NAMALWA (cell line): ENCODE data around the gene SLC39A10.

Source experiments
- DNase-seq: peaks from one replicate; pipeline ENCODE4 v3.0.0-alpha.2; 2015; ENCODE audit warnings: low spot score

SLC39A10 gene

DNA sequence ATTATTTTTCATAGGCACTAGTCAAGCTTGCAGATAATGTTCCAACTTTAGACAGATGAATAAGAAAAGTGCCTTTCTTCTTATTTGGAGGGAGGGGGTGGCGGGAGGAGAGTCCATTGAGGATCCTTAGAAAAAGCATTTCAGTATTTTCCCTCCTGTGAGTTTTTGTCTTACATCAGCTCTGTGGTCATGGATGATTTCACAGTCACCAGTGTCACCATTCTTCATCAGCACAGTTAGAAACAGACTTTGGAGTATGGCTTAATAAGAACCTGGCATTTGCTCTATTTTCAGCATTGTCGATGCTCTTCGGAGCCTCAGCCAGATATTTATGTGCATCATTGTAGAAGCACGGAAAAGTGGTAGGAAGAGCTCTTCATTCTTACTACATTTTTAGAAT, 70.1 kb downstream of the SLC39A10 start:
- DNase-seq = no peak

DNA sequence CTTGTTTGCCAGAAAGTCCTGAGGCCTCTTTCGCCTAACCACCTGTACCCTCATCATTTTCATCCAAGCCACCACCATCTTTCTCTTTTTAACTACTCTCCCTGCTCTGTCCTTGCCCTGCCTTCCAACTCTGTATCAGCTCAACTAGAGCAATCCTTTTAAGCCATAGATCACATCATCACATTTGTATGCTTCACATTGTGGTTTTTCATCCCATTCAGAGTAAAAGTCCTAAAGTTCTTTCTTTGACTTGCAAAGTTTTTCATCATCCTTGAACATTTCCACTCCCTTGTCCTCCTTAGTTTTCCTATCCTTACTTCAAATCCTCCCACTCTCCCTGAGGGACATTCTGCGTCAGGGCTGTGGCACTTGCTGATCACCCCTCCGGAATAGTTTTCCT, 73.9 kb downstream of the SLC39A10 start:
- DNase-seq = no peak

DNA sequence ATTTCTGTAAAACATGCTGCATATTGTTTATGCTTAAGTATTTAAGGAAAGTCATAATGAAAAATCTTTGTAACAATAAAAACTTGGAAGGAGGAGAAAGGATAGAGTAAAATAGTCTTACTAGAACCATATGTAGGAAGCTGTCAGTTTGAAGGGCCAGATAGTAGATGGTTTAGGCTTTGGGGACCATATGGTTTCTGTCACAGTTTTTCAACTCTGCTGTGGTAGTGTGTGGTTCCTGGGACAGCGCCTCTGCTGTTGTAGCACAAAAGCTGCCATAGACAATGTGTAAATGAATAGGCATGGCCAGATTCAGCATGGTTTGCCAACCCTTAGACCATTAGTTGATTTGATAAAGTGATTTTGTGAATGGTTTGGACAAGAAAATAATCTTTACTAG, 75.5 kb downstream of the SLC39A10 start:
- DNase-seq = no peak

DNA sequence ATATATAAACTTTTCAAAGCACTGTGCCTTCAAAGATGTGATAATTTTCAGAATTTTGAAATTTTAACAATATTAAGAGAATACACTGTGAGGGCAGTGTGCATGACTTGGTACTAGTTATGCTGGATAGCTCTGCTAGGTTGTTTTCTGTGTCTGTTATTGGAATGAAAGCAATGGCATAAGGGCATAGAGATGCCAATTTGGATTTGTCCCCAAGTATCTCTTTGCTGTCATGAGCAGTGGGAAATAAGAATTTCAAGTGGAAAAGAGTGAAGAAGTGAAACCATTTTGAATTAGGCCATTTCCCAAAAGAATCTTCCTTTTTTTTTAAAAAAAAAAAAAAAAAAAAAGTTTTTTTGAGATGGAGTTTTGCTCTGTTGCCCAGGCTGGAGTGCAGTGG, 76.8 kb downstream of the SLC39A10 start:
- no peak for DNase-seq

DNA sequence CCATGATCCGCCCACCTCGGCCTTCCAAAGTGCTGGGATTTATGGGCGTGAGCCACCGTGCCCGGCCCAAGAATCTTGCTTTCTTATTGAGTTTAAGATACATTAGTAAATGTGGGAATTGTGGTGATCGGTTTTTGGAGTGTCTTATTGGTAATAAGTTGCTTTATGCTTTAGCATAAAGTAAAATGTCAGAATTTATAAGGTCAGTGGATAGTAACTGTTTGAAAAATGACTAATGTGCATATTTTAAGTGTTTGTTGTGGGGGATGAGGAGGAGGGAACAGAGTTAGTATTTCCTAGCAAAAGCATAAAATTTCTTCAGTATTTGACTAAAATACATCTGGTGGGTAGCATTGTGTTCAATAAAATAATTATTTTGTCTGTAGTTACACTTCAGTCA, 77.4 kb downstream of the SLC39A10 start:
- no peak for DNase-seq

DNA sequence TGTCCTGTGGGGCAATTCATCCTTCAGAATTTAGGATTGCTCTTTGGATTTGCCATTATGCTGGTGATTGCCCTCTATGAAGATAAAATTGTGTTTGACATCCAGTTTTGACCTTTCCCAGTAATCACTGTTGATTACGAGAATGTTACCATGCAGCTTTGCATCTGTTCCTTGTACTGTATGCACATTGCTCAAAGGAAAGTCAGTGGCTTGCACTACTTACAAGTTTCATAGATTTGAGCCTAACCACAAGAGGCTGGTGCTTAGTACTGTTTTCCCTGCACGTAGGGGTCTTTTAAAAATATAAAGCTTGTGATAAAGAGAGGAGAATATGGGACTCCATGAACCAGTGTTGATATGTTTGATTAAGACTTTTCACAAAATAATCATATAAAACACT, 77.9 kb downstream of the SLC39A10 start:
- DNase-seq = no peak

DNA sequence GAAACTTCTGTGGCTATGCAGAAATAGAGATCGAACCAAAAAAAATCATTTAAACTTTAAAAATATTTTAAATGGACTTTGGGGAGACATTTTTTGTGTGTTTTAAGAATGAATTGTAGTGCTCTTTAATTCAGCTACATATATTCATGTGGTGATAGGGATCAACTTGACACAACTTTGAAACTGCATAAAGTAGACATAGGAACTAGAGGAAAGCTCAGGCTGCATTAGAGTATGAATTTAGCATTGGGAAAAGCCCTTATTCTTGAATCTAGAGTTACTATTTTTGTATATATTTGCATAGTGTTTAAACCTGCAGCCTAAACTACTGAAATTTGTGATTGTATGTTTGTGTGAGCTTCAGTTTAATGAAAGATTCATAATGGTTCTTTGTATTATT, 78.3 kb downstream of the SLC39A10 start:
- DNase-seq = no peak

DNA sequence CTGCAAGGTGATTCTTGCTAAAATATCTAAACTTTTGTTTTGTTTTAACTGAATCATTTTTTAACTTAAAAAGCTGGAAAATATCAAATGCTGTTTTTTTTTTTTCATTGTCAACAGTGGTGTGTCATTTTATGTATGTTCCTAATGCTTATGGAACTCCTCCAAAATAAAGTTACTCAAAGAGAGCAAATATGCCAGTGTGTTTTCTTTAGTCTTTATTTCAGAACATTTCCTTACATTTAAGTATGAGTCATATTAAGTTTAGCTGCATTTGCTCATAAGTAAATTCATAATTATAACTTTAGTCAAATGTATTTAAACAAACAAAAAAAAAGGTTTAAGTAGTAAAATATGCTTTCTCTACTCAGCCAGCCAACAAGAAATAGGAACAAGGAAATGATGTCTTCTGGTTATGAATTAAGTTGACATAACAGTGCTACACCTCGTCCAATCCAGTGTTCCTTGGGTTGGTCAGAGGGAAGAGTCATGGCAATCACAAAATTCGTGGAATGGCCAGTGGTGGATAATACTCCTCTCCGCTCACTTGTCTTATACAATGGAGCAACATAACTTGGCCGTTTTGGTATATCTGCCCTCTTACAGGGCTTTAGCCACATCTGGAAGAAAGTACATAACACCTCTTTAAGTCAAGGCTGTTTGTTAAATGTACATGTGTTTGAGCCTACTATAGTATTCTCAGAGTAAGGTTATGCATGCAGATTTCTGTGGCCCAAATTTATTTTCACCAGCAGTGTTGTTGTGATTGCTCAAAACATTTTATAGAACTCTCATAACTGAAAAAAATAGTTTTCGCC, 80.7 kb downstream of the SLC39A10 start:
- no peak for DNase-seq

DNA sequence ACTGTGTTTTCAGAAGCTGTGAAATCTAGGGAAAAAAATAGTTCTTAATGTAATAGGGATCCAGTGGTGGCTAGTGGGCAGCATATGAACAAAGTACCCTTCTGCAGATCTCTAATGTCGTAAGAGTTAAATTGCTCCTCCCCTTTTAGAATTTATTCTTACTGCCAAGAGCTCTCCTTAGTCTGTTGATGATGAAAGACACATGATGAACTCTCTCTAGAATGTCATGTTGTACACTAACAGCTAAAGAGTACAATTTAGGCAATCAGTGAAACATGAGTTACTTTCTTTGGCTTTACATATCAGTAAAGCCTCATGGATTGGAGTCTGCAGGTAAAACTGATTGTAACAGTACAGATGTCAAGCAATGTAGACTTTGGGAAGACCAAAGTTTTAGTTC, 84.2 kb downstream of the SLC39A10 start:
- no peak for DNase-seq

DNA sequence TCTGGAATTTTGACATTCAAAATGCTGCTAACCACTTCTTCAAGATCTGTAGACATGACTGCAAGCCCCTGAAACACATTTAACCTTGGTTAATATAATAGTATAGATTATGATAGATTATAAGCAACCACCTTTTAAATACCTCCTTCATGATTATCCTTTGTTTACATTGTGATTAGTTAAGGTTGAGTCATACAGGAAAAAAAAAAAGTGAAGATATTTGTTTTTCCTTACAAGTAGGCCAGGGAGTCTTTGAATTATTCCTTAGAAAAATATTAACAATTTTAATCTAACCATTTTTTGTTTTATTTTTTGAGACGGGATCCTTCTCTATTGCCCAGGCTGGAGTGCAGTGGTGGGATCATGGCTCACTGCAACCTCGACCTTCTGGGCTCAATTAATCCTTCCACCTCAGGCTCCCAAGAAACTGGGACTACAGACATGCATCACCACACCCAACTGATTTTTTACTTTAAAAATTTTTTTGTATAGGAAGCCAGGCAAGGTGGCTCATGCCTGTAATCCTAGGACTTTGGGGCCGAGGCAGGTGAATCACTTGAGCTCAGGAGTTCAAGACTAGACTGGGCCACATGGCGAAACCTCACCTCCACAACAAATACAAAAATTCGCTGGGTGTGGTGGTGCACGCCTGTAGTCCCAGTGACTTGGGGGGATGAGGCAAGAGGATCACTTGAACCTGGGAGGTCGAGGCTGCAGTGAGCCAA, 99.4 kb downstream of the SLC39A10 start:
- no peak for DNase-seq

DNA sequence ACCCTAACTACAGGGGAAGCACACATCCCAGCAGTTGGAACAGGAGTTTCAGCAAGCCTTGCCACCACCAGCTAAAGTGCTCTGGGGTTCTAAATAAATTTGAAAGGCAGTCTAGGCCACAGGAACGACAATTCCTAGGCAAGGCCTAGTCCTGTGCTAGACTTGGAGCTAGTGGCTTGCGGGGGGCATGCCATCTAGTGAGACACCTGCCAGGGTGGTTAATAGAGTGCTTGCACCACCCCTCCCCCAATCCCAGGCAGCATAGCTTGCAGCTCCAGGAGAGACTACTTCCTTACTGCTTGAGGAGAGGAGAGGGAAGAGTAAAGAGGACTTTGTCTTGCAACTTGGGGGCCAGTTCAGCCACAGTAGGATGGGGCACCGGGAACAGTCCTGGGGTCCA, 101.8 kb downstream of the SLC39A10 start:
- no peak for DNase-seq

DNA sequence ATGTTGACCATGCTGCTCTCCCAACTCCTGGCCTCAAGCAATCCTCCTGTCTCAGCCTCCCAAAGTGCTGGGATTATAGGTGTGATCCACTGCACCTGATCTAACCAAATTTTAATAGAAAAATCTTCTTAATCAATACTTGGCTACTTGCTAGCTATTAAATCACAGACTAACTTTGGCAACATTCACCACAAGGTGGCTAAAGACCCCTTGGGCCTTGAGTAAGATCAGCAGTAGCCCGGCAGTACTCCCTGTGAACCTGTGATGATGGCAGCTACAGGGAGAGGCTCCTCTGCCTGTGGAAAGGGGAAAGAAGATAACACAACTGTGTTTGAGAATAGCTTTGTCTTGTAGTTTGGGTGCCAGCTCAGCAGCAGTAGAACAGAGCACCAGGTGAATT, 102.9 kb downstream of the SLC39A10 start:
- no peak for DNase-seq

DNA sequence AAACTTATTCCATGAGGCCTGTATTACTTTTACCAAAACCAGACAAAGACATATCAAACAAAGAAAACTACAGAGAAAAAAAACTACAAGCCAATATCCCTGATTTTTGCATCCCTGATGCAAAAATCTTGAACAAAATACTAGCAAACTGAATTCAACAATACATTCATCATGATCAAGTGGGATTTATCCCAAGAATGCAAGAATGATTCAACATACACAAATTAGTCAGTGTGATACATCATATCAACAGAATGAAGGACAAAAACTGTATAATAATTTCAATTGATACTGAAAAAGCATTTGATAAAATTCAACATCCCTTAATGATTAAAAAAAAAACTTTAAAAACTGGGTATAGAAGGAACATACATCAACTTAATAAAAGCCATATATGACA, 106.8 kb downstream of the SLC39A10 start:
- no peak for DNase-seq

DNA sequence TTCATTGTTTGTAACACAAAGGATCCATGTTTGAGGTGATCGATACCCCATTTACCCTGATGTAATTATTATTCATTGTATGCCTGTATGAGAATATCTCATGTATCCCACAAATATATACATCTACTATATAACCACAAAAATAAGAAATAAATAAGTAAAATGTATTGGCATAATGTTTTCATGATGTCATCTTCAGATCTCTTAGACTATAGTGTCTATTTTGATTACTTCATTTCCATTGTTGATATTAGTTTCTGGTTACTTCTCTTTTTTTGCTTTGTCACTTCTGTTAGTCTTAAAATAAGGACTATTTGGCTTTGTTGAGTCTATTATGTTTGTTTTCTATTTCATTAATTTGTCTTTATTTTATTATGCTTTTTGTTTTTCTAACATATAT, 109.7 kb downstream of the SLC39A10 start:
- DNase-seq = no peak

DNA sequence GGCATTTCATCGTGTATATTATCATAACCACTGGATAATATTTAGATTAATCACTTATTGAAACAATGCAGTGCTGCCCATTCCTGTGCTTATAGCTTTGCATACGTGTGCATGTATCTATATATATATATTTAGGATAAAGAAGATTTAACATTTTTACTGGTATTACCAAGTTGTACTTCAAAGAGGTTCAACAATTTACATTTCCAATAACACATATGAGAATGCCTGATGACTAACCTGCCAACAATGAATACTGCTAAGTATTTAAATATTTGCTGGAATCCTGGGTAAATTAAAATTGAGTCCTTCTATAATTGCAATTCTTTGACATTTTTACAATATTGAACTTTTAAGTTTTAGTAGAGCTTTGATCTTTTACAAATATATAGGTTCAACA, 111.4 kb downstream of the SLC39A10 start:
- DNase-seq = no peak

DNA sequence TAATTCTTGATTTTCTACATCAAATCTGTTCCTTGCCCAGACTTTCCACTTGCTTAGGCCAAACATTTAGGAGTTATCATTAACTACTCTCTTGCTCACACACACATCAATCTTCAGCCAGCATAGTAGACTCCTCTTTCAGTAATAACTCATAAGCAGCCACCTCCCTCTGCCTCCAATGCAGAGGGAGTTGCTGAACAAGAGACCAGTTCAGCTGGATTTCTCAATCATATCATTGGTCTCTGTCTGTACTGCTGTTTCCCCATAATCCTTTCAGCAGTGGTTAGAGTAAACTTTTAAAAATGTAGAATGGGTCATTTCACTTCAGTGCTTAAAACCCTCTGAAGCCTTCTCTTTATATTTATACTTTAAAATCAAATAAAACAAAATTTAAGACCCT, 112.9 kb downstream of the SLC39A10 start:
- no peak for DNase-seq

DNA sequence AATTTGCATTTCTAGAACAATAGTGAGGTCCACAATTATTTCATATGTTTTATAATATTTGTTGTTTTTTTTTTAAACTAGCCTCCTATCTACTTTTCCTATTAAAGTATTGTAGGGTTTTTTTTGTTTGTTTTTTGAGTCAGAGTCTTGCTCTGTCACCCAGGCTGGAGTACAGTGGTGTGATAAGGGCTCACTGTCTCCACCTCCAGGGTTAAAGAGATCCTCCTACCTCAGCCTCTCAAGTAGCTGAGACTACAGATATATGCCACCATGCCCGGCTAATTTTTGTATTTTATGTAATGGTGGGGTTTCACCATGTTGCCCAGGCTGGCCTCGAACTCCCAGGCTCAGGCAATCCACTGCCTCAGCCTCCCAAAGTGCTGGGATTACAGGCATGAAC, 122.5 kb downstream of the SLC39A10 start:
- DNase-seq = no peak

DNA sequence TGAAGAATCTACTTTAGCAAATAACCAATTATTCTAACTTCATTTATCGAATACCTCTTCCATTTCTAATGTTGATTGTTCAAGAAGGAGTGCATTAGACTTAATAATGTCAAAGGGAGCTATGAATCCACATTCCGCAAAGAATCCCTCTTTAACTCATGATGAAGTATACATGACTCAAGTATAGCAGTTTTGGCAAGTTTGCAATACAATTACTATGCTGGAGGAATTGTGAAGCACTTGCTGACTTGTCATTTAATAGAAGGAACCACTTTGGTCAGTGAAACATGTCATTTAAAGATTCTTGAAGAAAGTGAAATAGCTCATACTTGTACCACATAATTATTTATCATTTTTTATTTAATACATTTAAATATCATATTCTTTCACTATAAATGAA, 125.1 kb downstream of the SLC39A10 start:
- DNase-seq = no peak
